ENCODE results near the gene BBOF1. TPM values are rescaled to one million over a fixed set of nuclear protein-coding genes. Genes with fewer than 3 reads are reported as not detected.

Gene BBOF1
- polyA plus RNA-seq, 1 experiment, result 3.5 TPM

DNA sequence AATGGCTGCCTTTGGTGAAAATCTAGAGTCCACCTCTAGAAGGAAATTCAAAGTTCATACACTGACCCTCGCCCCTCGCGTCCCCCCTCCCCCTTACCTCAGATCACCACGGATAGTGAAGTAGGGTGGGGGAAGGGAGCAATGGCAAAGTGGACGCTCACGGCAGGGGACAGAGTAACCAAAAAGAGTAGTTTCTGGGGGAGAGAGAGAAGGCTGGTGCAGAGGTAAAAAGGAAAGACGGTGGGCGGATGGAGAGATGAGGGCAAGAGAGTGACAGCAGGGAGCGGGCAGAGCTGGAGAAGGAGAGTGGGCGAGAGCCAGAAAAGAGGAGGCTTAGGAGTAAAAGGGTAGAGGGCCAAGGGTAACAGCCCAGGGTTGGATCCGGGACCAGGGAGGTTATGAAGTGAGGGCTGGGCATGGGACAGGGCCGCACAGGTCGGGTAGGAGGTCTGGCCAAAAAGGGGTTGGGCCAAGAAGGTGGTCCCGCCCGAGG, 64.7 kb downstream of the BBOF1 start:
- CTCF ChIA-PET, result interaction anchor here (0.6 to 1.0 kb wide), 5 partner anchors 17 to 398 kb away, joined by 3 read pairs; no protein-coding TSS in a partner anchor
- Histone ChIP-seq H3K4me3 (ENCODE audit: low read depth, low read length) (peak overlapping the region; percentile 66), H3K27me3 (ENCODE audit: control insufficient read depth, insufficient read depth, low read length) (no peaks in the 10 kb centered on the region), H3K36me3 (ENCODE audit: control insufficient read depth, insufficient read depth, low read length) (no peaks in the 10 kb centered on the region)
- TF ChIP-seq CTCF (IDR thresholded peaks at IDR 0.05; ENCODE audit: insufficient read depth, low read depth, low read length), result no peak
- DNase-seq (ENCODE audit: low read depth), result no peak
- POLR2A ChIA-PET, result no interaction called here

GRCh38 chr14:74084277-74085046, 65.3 kb downstream of the BBOF1 start, which contains the start of the genes ALDH6A1 and LIN52:
TSS of gene ALDH6A1 (minus strand) at chr14:74084453. CDS start at chr14:74084394, 59 bp downstream.
TSS of gene LIN52 (plus strand) at chr14:74084956. CDS start at chr14:74084975, 19 bp downstream.
- Histone ChIP-seq H3K4me3 (ENCODE audit: low read depth, low read length) (peak within 1 kb of the TSS; percentile 67), H3K36me3 (ENCODE audit: control insufficient read depth, insufficient read depth, low read length) (no peaks in the 10 kb centered on the region), H3K27me3 (ENCODE audit: control insufficient read depth, insufficient read depth, low read length) (no peaks in the 10 kb centered on the region)
- POLR2A ChIA-PET, result interaction anchor here (0.7 kb wide), 1 partner anchor 328 kb away, joined by 4 read pairs; no protein-coding TSS in a partner anchor
- DNase-seq (ENCODE audit: low read depth), result peak; percentile 100
- CTCF ChIA-PET, result interaction anchor here (0.6 to 1.0 kb wide), 2 partner anchors 167 to 173 kb away, joined by 3 read pairs; no protein-coding TSS in a partner anchor
- TF ChIP-seq CTCF (IDR thresholded peaks at IDR 0.05; ENCODE audit: insufficient read depth, low read depth, low read length), result peak; percentile 21; the same call in 1 of the 2 replicates

GRCh38 chr14:74085047-74085637, 66.0 kb downstream of the BBOF1 start:
- no peaks in the 10 kb centered on the region for H3K36me3 ChIP-seq (ENCODE audit: control insufficient read depth, insufficient read depth, low read length)
- DNase-seq (ENCODE audit: low read depth), result no peak
- peak overlapping the region; percentile 67 for H3K4me3 ChIP-seq (ENCODE audit: low read depth, low read length)
- ChIA-PET CTCF (no interaction called here), POLR2A (interaction anchor here (0.7 kb wide), 1 partner anchor 327 kb away, joined by 4 read pairs; no protein-coding TSS in a partner anchor)
- no peaks in the 10 kb centered on the region for H3K27me3 ChIP-seq (ENCODE audit: control insufficient read depth, insufficient read depth, low read length)
- no peak for TF ChIP-seq CTCF (IDR thresholded peaks at IDR 0.05; ENCODE audit: insufficient read depth, low read depth, low read length)

GRCh38 chr14:74085828-74086227, 66.7 kb downstream of the BBOF1 start:
- POLR2A ChIA-PET, result no interaction called here
- peak overlapping the region; percentile 67; the same call in 1 of the 2 replicates for H3K4me3 ChIP-seq (ENCODE audit: low read depth, low read length)
- CTCF ChIA-PET, result no interaction called here
- no peaks in the 10 kb centered on the region for H3K36me3 ChIP-seq (ENCODE audit: control insufficient read depth, insufficient read depth, low read length)
- TF ChIP-seq CTCF (IDR thresholded peaks at IDR 0.05; ENCODE audit: insufficient read depth, low read depth, low read length), result no peak
- no peaks in the 10 kb centered on the region for H3K27me3 ChIP-seq (ENCODE audit: control insufficient read depth, insufficient read depth, low read length)
- no peak for DNase-seq (ENCODE audit: low read depth)
